Measurements from ENCODE around the gene SMAD9.

GRCh38 chr13:36875961-36876360 lies 44.1 kb downstream of the SMAD9 start:
- TF ChIP-seq, protein P1, sequence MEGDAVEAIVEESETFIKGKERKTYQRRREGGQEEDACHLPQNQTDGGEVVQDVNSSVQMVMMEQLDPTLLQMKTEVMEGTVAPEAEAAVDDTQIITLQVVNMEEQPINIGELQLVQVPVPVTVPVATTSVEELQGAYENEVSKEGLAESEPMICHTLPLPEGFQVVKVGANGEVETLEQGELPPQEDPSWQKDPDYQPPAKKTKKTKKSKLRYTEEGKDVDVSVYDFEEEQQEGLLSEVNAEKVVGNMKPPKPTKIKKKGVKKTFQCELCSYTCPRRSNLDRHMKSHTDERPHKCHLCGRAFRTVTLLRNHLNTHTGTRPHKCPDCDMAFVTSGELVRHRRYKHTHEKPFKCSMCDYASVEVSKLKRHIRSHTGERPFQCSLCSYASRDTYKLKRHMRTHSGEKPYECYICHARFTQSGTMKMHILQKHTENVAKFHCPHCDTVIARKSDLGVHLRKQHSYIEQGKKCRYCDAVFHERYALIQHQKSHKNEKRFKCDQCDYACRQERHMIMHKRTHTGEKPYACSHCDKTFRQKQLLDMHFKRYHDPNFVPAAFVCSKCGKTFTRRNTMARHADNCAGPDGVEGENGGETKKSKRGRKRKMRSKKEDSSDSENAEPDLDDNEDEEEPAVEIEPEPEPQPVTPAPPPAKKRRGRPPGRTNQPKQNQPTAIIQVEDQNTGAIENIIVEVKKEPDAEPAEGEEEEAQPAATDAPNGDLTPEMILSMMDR (conservative IDR thresholded peaks at IDR 0.05; ENCODE audit: low read depth, low read length) = no peak
- no peak for TF ChIP-seq EZH2 (IDR thresholded peaks at IDR 0.05; ENCODE audit: low read length, unreplicated experiment)
- TF ChIP-seq EZH2phosphoT487 (IDR thresholded peaks at IDR 0.05; ENCODE audit: borderline replicate concordance, low read length) = no peak
